Ascending aorta (tissue), 2 donors: ENCODE results near the gene CCDC85C. TPM values are rescaled to one million over a fixed set of nuclear protein-coding genes. Genes with fewer than 3 reads are reported as not detected.

ENCODE experiments used
- DNase-seq, 2 donors: peaks; one replicate each; pipeline ENCODE4 v3.0.0-alpha.2; 2019; ENCODE audit warnings: low spot score in 2 of 2
- H3K27ac ChIP-seq, 2 donors: fragments of 200-600 bp; sonication (generic); one replicate each; pipeline ENCODE4 v1.5.1; 2016 to 2017; ENCODE audit warnings: mild to moderate bottlenecking in 1 of 2
- H3K27me3 ChIP-seq: fragments of 200-600 bp; sonication (generic); one replicate; pipeline ENCODE4 v1.5.1; 2017
- H3K36me3 ChIP-seq, 2 donors: fragments of 200-600 bp; sonication (generic); one replicate each; pipeline ENCODE4 v1.5.1; 2016
- H3K4me1 ChIP-seq, 2 donors: fragments of 200-600 bp; sonication (generic); one replicate each; pipeline ENCODE4 v1.5.1; 2016 to 2017; ENCODE audit warnings: mild to moderate bottlenecking in 1 of 2
- H3K4me3 ChIP-seq, 2 donors: fragments of 200-600 bp; sonication (generic); one replicate each; pipeline ENCODE4 v1.5.1; 2016 to 2017; ENCODE audit warnings: mild to moderate bottlenecking in 1 of 2
- H3K9me3 ChIP-seq, 2 donors: fragments of 200-600 bp; sonication (generic); one replicate each; pipeline ENCODE4 v1.5.1; 2016
- CTCF ChIP-seq, 3 experiments: fragments of 200-600 bp in 2 of 3; fragments of 450-650 bp in 1 of 3; sonication (generic) in 2 of 3; IDR thresholded peaks; one replicate each; pipeline ENCODE4 v1.5.1; 2016 to 2019; ENCODE audit warnings: antibody characterized with exemption in 3 of 3, mild to moderate bottlenecking in 1 of 3, moderate library complexity in 1 of 3
- intact Hi-C: fragments of 100-400 bp; cut with DNase I; formaldehyde crosslinking; loops from one replicate; pipeline ENCODE4 v1.15.1; 2023
- total RNA-seq: library from RNA; depleted of rRNA; stranded (reverse); fragments of >200 nt; gene quantifications from one replicate; pipeline ENCODE4 v1.1.0, GENCODE V29; 2016

The CCDC85C gene
- total RNA-seq, 1 donor from 2014 or later, result 0.64 TPM

- Histone ChIP-seq H3K4me3 (no peak overlapping the region), H3K4me1 (no peaks in the 10 kb centered on the region), H3K27me3 (no peaks in the 10 kb centered on the region), H3K27ac (no peak overlapping the region), H3K9me3 (no peaks in the 10 kb centered on the region), H3K36me3 (no peaks in the 10 kb centered on the region)
- intact Hi-C loops, result no loop called here
- TF ChIP-seq CTCF (IDR thresholded peaks at IDR 0.05), result no peak
- no peak for DNase-seq
Observed at GRCh38 chr14:99551034-99551922, 52.7 kb downstream of the CCDC85C start.

GRCh38 chr14:99550387-99550992 is 53.5 kb downstream of the CCDC85C start:
- no peak for TF ChIP-seq CTCF (IDR thresholded peaks at IDR 0.05)
- H3K4me1 ChIP-seq, result no peaks in the 10 kb centered on the region
- H3K27me3 ChIP-seq, result no peaks in the 10 kb centered on the region
- H3K36me3 ChIP-seq, result no peaks in the 10 kb centered on the region
- no peak overlapping the region for H3K27ac ChIP-seq
- no peak for DNase-seq
- H3K4me3 ChIP-seq, result no peak overlapping the region
- H3K9me3 ChIP-seq, result no peaks in the 10 kb centered on the region
- intact Hi-C loops, result no loop called here

- Histone ChIP-seq H3K27ac (no peak overlapping the region), H3K36me3 (no peaks in the 10 kb centered on the region), H3K4me1 (no peaks in the 10 kb centered on the region), H3K9me3 (no peaks in the 10 kb centered on the region), H3K27me3 (no peaks in the 10 kb centered on the region), H3K4me3 (no peak overlapping the region)
- TF ChIP-seq CTCF (IDR thresholded peaks at IDR 0.05), result no peak
- no peak for DNase-seq
- intact Hi-C loops, result no loop called here
Observed at GRCh38 chr14:99549684-99550083, 54.3 kb downstream of the CCDC85C start.

GRCh38 chr14:99548871-99549515 is 55.0 kb downstream of the CCDC85C start:
- DNase-seq, result no peak
- Histone ChIP-seq H3K27ac (no peak overlapping the region), H3K9me3 (no peaks in the 10 kb centered on the region), H3K36me3 (no peaks in the 10 kb centered on the region), H3K27me3 (no peaks in the 10 kb centered on the region), H3K4me3 (no peak overlapping the region), H3K4me1 (no peaks in the 10 kb centered on the region)
- intact Hi-C loops, result no loop called here
- TF ChIP-seq CTCF (IDR thresholded peaks at IDR 0.05), result no peak

- Histone ChIP-seq H3K4me3 (no peak overlapping the region), H3K4me1 (no peaks in the 10 kb centered on the region), H3K27ac (no peak overlapping the region), H3K9me3 (no peaks in the 10 kb centered on the region), H3K36me3 (no peaks in the 10 kb centered on the region), H3K27me3 (no peaks in the 10 kb centered on the region)
- DNase-seq, result no peak
- intact Hi-C loops, result no loop called here
- TF ChIP-seq CTCF (IDR thresholded peaks at IDR 0.05), result no peak
Observed at GRCh38 chr14:99548255-99548654, 55.8 kb downstream of the CCDC85C start.
